ENCODE measurements around the gene USP30. TPM values are rescaled to one million over a fixed set of nuclear protein-coding genes. Genes with fewer than 3 reads are reported as not detected.

USP30 gene
- total RNA-seq, 2 donors from 2014 or later, result 18.0 to 30.1 TPM

DNA sequence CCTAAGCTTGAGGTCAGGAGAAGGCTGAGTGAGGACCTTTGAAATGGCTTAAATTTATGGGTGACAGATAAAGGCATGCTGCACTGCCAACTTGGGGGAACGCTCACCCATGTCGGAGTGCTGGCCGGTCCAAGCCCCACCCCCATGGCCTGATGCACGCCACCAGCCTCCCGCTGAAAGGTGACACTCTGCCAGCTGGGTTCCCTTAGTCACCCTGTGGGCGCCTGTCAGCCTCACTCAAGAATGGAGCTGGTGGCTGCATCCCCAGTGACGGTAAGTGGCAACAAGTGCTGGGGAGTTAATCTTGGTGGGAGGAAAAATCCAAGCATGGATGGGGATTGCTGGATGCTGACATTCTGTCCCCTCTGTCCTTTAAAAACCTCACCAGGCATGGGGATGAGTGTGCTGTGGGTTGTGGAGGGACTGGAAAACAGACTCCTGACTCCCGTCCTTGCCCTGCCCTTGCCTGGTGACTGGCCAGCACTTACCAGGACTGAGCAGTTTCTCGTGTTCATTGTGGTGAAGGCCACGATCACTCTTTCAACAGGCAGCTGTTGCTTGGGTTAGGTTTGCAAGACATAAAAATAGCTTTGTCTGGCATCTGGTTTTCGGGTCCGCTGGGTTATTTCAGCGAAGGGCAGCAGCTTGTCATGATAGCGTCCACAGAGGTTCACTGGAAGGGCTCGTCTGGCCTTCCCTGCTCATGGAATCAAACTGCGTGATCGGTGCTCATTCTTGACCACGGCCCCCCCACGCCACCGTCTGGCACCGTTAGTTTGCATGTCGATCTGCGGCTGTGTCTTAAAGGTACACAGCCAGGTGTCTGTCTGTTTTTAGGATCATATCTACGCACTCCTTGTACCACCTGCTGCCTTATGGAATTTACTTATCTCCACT lies 79.0 kb downstream of the USP30 start:
- Histone ChIP-seq H3K27me3 (replicated peaks; ENCODE audit: insufficient read depth) (no peaks in the 10 kb centered on the region), H3K4me3 (no peak overlapping the region), H3K9me3 (no peaks in the 10 kb centered on the region), H3K36me3 (no peaks in the 10 kb centered on the region), H3K27ac (no peak overlapping the region), H3K4me1 (replicated peaks) (no peaks in the 10 kb centered on the region)
- intact Hi-C loops (cut with DNase I), result no loop called here
- 52% methylated on average over 24 of the region's 24 CpGs for WGBS
- TF ChIP-seq POLR2AphosphoS5 (IDR thresholded peaks at IDR 0.05) (no peak), CTCF (IDR thresholded peaks at IDR 0.05) (no peak), POLR2A (IDR thresholded peaks at IDR 0.05) (no peak)
- no peak for DNase-seq (ENCODE audit: low spot score)

GRCh38 chr12:109134186-109134917 lies 82.0 kb downstream of the USP30 start:
- Histone ChIP-seq H3K27ac (no peak overlapping the region), H3K4me3 (no peak overlapping the region), H3K9me3 (no peaks in the 10 kb centered on the region), H3K27me3 (replicated peaks; ENCODE audit: insufficient read depth) (no peaks in the 10 kb centered on the region), H3K36me3 (no peaks in the 10 kb centered on the region), H3K4me1 (replicated peaks) (no peaks in the 10 kb centered on the region)
- DNase-seq (ENCODE audit: low spot score), result no peak
- no peak for TF ChIP-seq POLR2AphosphoS5 (IDR thresholded peaks at IDR 0.05)
- TF ChIP-seq POLR2A (IDR thresholded peaks at IDR 0.05), result no peak
- TF ChIP-seq CTCF (IDR thresholded peaks at IDR 0.05), result peak in 2 of 4 experiments; percentile 27 to 29
- 61% methylated on average over 6 of the region's 6 CpGs for WGBS
- intact Hi-C loops (cut with DNase I), result no loop called here

DNA sequence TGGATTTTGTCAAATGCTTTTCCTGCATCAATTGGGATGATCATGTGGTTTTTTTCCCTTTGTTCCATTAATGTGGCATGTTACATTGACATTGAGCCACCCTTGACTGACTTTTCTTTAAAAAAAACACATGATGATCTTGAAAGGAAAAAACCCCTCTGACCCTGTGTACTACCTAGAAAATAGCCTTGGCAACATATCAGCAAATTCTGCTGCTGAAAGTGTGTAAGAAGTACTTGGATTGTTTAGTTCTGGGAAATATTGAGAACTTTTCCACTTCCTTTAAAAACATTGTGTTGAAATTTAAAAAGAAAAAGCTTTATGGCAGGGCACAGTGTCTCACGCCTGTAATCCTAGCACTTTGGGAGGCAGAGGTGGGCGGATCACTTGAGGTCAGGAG lies 84.7 kb downstream of the USP30 start:
- intact Hi-C loops (cut with DNase I), result no loop called here
- Histone ChIP-seq H3K36me3 (no peaks in the 10 kb centered on the region), H3K9me3 (no peaks in the 10 kb centered on the region), H3K4me3 (no peak overlapping the region), H3K27me3 (replicated peaks; ENCODE audit: insufficient read depth) (no peaks in the 10 kb centered on the region), H3K4me1 (replicated peaks) (no peaks in the 10 kb centered on the region), H3K27ac (no peak overlapping the region)
- WGBS, result 77% methylated on average over 2 of the region's 2 CpGs
- DNase-seq (ENCODE audit: low spot score), result no peak
- TF ChIP-seq POLR2AphosphoS5 (IDR thresholded peaks at IDR 0.05) (peak; percentile 9), CTCF (IDR thresholded peaks at IDR 0.05) (no peak)

Small RNAs within 50 kb of the gene (small RNA-seq; reads per million reads assigned to genes)
- gene AC190387.1, result 0 reads per million in 2 donors
- gene RNA5SP372, result 0 reads per million in 2 donors

Other genes starting within 250 kb of the USP30 start
- 10 to 100 TPM; 11.0 to 37.2 TPM for gene SSH1, start 195.0 kb upstream of the USP30 start, total RNA-seq
- gene DAO, start 172.5 kb upstream of the USP30 start, total RNA-seq, result not detected
- under 1 TPM in 1 of 2 donors, not detected in 1; 0.06 TPM for gene SVOP, start 31.5 kb upstream of the USP30 start, total RNA-seq
- gene ALKBH2, start 40.9 kb downstream of the USP30 start, total RNA-seq, result 10 to 100 TPM; 16.6 to 26.2 TPM
- gene UNG, start 45.0 kb downstream of the USP30 start, total RNA-seq, result 10 to 100 TPM; 39.6 to 59.3 TPM
- 10 to 100 TPM; 52.5 to 63.3 TPM for gene ACACB, start 64.0 kb downstream of the USP30 start, total RNA-seq

Measured in prostate gland (tissue), 2 donors.